Erythroblast (primary cell): ENCODE results near the gene SPATS2.

Experiments used
- GATA1 ChIP-seq: IDR thresholded peaks from 2 replicates; pipeline ENCODE4 v1.6.1; 2011; ENCODE audit warnings: low read depth, mild to moderate bottlenecking, control low read depth, low read length, moderate library complexity
- POLR2A ChIP-seq: IDR thresholded peaks from 2 replicates; pipeline ENCODE4 v1.6.1; 2011; ENCODE audit warnings: mild to moderate bottlenecking, low read length

GRCh38 chr12:49507139-49507538 is 139.9 kb downstream of the SPATS2 start:
- TF ChIP-seq POLR2A (no peak), GATA1 (no peak)
